Right renal cortex interstitium (tissue), 3 donors: ENCODE results near the gene IVL. TPM values are rescaled to one million over a fixed set of nuclear protein-coding genes. Genes with fewer than 3 reads are reported as not detected.

Source experiments
- DNase-seq, 3 donors: peaks; one replicate each; pipeline ENCODE4 v3.0.0-alpha.2; 2013; ENCODE audit warnings: low read depth in 3 of 3, low spot score in 2 of 3
- polyA plus RNA-seq, 3 donors: library from polyadenylated mRNA; unstranded; fragments of 120-200 nt; gene quantifications; one replicate each; pipeline ENCODE4 v1.2.1, GENCODE V29; 2013; ENCODE audit not compliant: insufficient read length in 3 of 3

IVL gene
- polyA plus RNA-seq, 3 donors = 0.21 to 0.42 TPM; not detected in 1

DNA sequence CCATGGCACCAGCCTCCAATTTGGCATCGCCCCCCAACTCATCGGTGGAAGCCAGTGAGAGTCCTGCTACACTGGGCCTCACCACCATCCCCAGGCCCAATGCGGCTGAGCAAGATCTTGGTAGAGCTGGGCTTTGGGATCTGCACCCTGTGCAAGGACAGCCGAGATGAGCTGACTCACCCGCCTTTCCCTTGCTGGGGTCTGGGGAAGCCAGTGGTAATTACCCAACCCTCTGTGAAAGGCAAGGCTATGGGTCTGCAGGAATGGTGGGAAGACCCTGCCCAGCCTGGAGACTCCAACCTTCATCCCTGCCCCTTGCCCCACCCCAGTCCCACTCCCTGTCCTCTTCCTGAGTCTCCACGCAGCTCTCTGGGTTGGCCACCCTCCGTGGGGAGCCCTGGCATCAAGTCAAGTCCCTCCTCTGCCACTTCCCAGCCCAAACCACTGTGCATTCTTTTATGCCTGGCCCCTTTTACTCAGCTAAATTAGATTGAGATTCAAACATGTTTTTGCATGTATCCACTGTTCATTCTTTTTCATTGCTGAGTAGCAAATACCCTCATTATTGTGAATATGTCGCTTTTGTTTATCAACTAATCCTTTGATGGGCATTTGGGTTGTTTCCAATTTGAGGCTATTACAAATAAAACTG lies 21.5 kb upstream of the IVL start:
- DNase-seq = no peak

DNA sequence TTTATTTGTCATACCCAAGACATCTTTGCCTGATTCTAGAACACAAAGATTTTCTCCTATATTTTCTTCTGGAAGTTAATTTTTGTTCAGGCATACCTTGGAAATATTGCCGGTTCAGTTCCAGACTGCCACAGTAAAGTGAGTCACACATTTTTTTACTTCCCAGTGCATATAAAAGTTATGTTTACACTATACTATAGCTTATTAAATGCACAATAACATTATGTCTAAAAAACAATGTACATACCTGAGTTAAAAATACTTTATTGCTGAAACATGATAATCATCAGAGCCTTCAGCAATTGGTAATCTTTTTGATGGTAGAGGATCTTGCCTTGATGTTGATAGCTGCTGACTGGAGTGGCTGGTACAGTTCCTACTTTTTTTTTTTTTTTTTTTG lies 20.2 kb upstream of the IVL start:
- DNase-seq = no peak

GRCh38 chr1:152899027-152899426 lies 9.3 kb upstream of the IVL start:
- DNase-seq = no peak

DNA sequence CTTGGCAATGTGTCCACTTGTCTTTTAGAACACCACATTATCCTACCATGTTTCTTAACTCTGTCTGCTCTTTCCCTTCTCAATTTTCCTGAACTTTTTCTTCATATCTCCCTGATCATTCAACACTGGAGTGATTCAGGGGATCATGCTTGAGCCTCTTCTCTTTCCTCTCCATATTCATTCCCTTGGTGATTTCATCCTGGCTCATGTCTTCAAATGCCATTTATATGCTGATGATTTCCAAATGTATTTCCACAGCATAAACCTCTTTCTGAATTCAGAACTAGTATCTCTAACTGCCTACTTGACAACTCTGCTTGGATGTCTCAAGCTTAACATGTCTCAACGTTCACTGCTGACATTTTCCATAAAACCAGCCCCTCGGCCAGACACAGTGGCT lies 8.5 kb upstream of the IVL start:
- DNase-seq = no peak

GRCh38 chr1:152901631-152902030 lies 6.7 kb upstream of the IVL start:
- DNase-seq = no peak

GRCh38 chr1:152902636-152903035 lies 5.7 kb upstream of the IVL start:
- peak in 2 of 3 donors; percentile 7 to 19 for DNase-seq

GRCh38 chr1:152904688-152905440 lies 3.5 kb upstream of the IVL start:
- no peak for DNase-seq

GRCh38 chr1:152906023-152906565 lies 2.3 kb upstream of the IVL start:
- DNase-seq = no peak

DNA sequence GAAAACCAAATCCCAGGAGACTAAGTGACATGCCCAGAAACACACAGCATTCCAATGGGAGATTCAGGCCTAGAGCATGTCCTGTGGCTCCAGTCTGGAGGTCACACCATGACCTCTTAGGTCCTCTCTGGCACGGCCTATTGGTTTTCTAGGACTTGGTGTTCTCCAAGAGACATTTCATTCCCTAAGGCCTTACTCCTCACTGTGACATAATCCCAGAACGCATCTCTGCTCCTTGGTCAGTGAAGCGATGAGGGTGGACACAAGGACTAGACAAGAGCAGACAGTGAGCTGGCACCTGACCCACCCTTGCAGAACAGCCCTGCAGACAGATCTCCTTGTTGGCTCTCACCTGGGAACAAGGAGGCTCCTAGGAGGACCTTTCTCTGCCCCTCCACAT lies 860 bp downstream of the IVL start:
- DNase-seq = no peak

DNA sequence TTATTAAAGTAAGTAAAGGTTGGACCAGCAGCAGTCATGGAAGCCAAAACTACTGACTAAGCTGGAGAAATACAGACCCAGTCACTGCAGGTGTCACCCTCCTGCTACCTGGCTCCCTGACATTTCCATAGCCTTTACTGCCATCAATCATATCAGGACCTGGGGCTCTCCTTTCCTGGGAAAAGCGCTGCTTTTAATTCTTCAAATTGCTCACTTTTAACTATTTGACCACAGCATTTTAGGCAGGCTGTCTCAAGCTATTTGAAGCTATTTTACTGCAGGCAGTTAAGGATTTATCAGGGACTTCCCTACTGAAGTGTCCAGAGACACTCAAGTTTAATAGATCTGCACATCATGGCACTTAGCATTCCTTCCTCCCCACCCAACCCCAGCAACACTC lies 4.1 kb downstream of the IVL start:
- no peak for DNase-seq

DNA sequence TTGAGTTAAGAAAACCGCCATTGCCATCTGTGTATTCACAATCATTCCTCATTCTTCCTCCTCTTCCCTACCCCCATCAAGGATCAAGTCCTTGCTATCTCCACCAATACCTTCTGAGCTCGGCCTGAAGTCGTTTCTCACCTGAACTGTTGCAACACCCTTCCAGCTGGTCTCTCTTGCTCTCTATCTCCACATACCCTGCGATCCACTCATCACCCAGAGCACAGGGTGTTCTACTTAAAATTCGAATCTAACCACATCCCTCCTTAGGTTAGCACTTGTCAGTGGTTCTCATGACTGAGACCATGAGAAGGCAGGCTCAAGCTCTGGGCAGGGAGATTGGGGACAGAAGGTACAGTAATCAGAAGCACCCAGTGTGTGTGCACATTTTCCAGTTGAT lies 4.6 kb downstream of the IVL start:
- DNase-seq = no peak

- DNase-seq = peak in 2 of 3 donors; percentile 5 to 10
Observed at GRCh38 chr1:152917794-152918193, 9.4 kb downstream of the IVL start.

DNA sequence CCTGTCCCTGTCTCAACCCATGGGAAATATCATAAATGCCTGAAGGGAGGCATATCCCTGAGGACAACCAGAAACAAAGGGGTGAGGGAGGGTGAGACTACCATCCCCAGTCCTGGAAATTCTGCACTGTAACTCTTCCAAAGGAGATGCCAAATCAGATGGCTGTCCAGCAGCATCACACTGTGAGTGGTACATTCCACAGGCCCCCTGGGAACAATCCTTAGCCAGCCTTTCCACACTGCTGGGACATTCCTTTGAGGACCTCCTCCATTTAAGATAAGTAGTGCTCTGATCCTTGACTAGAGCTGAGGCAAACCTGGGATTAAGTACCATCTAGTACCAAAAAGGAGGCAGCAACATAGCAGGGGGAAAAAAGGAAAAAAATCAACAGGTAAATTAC lies 10.7 kb downstream of the IVL start:
- no peak for DNase-seq

- no peak for DNase-seq
Observed at GRCh38 chr1:152924191-152924590, 15.8 kb downstream of the IVL start.

- no peak for DNase-seq
Observed at GRCh38 chr1:152926091-152926490, 17.7 kb downstream of the IVL start.

DNA sequence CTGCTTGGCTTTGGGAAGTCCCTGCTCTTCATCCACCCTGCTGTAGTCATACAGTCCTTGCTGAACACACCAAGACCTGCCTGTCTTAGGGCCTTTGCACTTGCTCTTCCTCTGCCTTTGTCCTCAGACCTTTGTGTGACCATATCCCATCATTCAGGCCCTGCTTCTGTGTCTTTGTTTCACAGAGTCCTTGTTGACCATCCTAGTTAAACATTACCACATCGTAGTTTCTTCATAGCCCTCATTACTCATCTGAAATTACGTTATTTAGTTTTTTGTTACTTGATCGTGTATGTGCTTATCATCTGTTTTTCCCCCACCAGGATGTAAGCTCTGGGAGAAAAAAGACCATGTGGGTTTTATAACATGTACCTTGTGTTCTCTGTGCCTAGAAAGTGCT lies 20.3 kb downstream of the IVL start:
- no peak for DNase-seq

DNA sequence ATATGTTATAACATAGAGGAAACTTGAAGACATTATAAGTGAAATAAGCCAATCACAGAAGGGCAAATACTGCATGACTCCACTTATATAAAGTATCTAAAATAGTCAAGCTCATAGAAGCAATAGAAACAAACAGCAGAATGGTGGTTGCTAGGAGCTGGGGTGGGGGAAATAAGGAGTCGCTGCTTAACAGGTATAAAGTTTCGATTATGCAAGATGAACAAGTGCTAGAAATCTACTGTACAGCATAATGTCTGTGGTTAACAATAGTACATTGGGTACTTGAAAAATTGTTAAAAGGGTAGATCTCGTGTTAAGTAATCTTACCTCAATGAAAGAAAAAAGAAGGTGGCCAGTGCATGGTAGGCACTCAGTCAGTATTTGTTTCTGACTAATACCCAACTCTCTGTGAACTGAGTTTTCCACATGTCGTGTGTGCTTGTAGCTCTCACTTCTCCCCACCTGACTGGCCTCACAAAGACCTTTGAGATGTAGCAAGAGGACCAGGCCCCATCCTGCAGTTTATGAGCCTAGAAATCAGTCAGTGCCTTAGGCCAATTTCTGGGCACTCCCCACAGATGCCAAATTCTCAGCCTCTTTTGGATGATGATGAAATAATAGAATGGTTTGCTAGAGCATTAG lies 23.9 kb downstream of the IVL start:
- DNase-seq = no peak

- no peak for DNase-seq
Observed at GRCh38 chr1:152933196-152933595, 24.9 kb downstream of the IVL start.

DNA sequence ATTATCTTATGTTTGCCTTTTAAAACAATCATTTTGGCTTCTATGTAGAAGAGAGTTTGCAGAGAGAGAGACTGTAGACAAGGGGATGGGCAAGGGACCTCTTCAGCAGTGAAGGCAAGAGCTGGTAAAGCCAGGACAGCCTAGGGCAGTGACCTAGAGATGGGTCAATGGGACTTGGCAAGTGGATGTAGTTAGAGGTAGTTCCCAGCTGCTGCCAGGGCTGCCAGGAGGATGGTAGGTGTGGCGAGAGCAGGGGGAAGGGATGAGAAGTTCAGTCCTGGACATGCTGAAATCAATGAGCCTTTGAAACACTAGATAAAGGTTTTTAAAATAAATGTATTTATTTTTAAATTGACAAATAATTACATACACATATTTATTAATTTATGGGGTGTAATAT lies 32.3 kb downstream of the IVL start:
- DNase-seq = no peak

DNA sequence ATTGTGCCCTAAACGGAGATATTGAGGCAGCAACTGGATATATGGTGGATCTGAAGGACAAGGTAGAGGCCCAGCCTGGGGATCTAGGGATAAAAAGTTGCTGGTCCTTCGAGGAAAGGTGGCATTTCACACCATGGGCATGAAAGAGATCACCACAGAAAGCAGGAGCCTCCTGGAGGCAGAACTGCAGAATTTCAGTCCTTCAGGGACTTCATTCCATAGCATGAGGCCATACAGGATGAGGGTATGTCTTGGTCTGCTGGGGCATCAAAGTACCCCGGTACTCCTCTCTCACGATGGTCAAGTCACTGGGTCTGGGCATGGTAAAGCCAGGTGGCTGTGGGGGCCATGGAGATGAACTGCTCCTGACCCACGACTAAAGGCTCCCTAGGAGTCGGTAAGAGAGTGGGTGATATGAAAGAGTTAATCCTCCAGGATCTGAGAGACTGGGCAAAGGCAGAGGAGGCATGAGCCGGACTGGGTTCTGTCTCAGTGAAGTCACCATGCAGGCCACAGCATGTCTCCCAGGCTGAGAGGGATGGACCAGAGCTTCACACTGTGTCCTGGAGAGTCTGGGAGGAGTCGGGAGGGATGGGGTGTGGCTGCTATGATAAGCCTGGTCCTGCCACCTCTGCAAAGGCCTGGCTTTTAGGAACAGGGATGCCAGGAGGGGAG lies 32.8 kb downstream of the IVL start:
- no peak for DNase-seq

- DNase-seq = no peak
Observed at GRCh38 chr1:152942161-152942560, 33.8 kb downstream of the IVL start.
